ENCODE measurements around the gene DBNDD1.

- TF ChIP-seq CTCF (IDR thresholded peaks at IDR 0.05) (no peak), POLR2A (IDR thresholded peaks at IDR 0.05) (no peak)
These were observed 35.0 kb downstream of the DBNDD1 start for GRCh38 chr16:89984216-89984615.

Data from thyroid gland (tissue), 4 donors.